Left ventricle myocardium inferior (tissue), 1 donor: ENCODE data around the gene OR8D2. TPM values are rescaled to one million over a fixed set of nuclear protein-coding genes. Genes with fewer than 3 reads are reported as not detected.

Source experiments
- DNase-seq: peaks from one replicate; pipeline ENCODE4 v3.0.0-alpha.2; 2020
- H3K27ac ChIP-seq: fragments of 200-600 bp; replicated peaks from 2 replicates; pipeline ENCODE4 v1.8.0; 2021
- H3K27me3 ChIP-seq: fragments of 200-600 bp; 2 replicates; pipeline ENCODE4 v1.8.0; 2021; ENCODE audit warnings: low read depth
- H3K36me3 ChIP-seq: fragments of 200-600 bp; 2 replicates; pipeline ENCODE4 v1.8.0; 2021
- H3K4me1 ChIP-seq: fragments of 200-600 bp; 2 replicates; pipeline ENCODE4 v1.8.0; 2021
- H3K4me3 ChIP-seq: fragments of 200-600 bp; 2 replicates; pipeline ENCODE4 v1.8.0; 2021; ENCODE audit warnings: mild to moderate bottlenecking, moderate library complexity
- H3K9me3 ChIP-seq: fragments of 200-600 bp; replicated peaks from 2 replicates; pipeline ENCODE4 v1.8.0; 2021
- intact Hi-C: fragments of 100-400 bp; cut with micrococcal nuclease; formaldehyde crosslinking; loops from one replicate; pipeline ENCODE4 v1.11.0; 2022
- total RNA-seq: library from RNA; stranded (reverse); fragmentation: NEBNext Ultra II Directional; extraction: Animal tissue kit (Norgen Biotek cat#: 25700); gene quantifications from one replicate; pipeline ENCODE4 v1.2.1, GENCODE V29; 2021
- TF ChIP-seq, protein P1 (sequence below): fragments of 200-600 bp; IDR thresholded peaks from 2 replicates; pipeline ENCODE4 v1.8.0; 2021; ENCODE audit warnings: antibody characterized with exemption, mild to moderate bottlenecking, borderline replicate concordance
- donor health status: DM: no; HTN: yes; CAD: no; lungs with severe emphysema.

OR8D2 gene
- total RNA-seq, 1 donor from 2014 or later, result not detected

DNA sequence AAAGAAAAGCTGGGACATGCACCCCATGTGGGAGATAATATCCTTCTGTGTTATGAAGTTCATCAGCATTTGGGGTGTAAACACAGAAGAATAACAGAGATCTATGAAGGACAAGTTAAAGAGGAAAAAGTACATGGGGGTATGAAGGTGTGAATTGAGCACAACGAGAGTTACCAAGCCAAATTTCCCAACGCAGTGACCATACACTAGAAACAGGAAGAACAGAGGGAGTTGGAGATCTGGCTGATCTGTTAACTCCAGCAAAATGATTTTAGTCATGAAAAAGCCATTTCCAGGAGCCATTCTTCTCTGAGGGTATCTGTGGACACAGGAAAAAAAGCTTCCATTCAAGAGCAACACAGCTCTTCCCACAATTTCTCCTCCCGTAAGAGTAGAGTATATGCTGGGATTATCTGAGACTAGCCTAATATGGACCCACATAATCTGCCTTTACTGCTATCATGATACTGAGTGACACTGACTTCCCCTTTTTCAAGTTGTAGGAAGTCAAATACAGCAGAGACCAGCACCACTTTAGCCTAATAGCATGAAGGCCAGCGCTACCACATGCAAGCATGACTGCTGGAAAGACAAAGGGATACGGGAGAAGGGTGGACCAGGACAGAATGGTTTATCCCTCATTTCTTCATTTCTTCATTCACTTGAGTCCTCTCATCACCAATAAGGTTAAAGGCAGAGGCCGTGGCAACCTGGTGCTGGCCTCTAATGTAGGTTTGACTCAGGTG lies 19.6 kb upstream of the OR8D2 start:
- DNase-seq, result no peak
- Histone ChIP-seq H3K36me3 (no peaks in the 10 kb centered on the region), H3K4me3 (no peak overlapping the region), H3K4me1 (no peaks in the 10 kb centered on the region), H3K27ac (no peak overlapping the region), H3K9me3 (peaks cover 4% of the 10 kb centered on the region), H3K27me3 (no peaks in the 10 kb centered on the region)
- intact Hi-C loops, result no loop called here
- TF ChIP-seq, protein P1, sequence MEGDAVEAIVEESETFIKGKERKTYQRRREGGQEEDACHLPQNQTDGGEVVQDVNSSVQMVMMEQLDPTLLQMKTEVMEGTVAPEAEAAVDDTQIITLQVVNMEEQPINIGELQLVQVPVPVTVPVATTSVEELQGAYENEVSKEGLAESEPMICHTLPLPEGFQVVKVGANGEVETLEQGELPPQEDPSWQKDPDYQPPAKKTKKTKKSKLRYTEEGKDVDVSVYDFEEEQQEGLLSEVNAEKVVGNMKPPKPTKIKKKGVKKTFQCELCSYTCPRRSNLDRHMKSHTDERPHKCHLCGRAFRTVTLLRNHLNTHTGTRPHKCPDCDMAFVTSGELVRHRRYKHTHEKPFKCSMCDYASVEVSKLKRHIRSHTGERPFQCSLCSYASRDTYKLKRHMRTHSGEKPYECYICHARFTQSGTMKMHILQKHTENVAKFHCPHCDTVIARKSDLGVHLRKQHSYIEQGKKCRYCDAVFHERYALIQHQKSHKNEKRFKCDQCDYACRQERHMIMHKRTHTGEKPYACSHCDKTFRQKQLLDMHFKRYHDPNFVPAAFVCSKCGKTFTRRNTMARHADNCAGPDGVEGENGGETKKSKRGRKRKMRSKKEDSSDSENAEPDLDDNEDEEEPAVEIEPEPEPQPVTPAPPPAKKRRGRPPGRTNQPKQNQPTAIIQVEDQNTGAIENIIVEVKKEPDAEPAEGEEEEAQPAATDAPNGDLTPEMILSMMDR, result no peak

DNA sequence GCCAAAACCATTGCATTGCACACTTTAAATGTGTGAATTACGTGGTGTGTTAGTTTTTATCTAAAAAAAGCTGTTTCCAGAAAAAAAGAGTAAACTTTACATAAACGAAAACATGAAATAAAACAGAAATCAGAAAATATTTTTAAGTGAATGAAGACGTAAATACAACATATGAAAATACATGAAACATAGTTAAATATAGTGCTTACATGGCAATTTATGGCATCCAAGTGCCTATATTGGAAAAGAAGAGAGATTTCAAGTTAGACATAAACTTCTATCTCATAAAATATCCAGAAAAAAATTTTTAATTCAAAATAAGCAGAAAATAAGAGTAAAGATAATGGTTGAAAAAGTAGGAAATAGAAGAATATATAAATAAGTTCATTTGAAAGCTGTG lies 11.9 kb upstream of the OR8D2 start:
- TF ChIP-seq, protein P1, result no peak
- intact Hi-C loops, result no loop called here

DNA sequence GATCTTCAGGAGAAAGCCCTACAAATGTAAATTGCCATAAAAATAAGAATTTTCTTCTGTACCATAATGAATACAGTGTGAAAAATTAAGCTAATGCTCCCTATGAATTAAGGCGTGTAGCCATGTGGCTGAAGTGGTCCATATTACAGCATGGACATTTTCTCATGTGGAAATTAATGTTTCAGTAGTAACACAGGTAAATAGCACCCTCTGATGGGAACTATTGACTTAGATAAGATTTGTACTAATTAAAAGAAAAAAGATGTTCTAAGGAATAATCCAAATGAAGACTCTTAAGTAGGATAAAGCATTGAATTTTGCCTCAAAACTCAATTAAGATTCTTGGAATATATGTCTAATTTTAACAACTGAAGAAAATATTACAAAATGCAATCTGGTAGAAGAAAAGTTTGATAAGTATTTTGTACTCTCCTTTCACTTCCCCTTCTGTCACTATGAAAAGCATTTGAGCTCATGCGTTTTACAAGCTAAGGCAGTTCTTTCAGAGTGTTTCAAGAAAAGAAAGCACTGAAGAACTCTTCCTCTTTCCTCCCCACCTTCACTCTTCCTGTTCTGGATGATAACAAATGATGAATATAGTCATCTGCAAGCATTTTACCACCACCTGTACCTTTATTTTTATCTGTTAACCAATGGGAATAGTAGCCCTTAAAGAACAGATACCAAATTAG lies 9.9 kb upstream of the OR8D2 start:
- Histone ChIP-seq H3K27ac (no peak overlapping the region), H3K4me1 (no peaks in the 10 kb centered on the region), H3K36me3 (no peaks in the 10 kb centered on the region), H3K9me3 (no peaks in the 10 kb centered on the region), H3K4me3 (no peak overlapping the region), H3K27me3 (peaks cover 3% of the 10 kb centered on the region)
- TF ChIP-seq, protein P1, result no peak
- intact Hi-C loops, result no loop called here
- DNase-seq, result no peak

More for the DNA sequence above, 11.9 kb upstream of the OR8D2 start:
- DNase-seq, result no peak
- Histone ChIP-seq H3K4me3 (no peak overlapping the region), H3K27ac (no peak overlapping the region), H3K27me3 (peaks cover 3% of the 10 kb centered on the region), H3K9me3 (peaks cover 4% of the 10 kb centered on the region), H3K4me1 (no peaks in the 10 kb centered on the region), H3K36me3 (no peaks in the 10 kb centered on the region)

DNA sequence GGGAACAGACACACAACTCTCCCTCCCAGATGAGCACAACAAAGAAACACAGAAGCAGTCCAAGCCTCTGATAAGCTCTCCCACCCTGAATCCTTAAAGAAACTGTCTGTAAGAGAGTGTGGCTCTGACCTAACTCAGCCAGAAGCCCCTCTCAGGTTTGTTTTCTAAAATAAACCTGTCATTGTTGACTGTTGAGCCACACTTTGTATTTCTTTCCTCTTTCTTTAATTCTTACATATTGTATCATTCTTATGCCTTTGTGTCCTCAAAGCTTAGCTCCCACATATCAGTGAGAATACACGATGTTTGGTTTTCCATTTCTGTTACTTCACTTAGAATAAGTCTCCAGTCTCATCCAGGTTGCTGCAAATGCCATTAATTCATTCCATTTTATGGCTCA lies 7.8 kb upstream of the OR8D2 start:
- no peak overlapping the region for H3K27ac ChIP-seq
- DNase-seq, result no peak
- TF ChIP-seq, protein P1, result no peak
- intact Hi-C loops, result no loop called here
- no peak overlapping the region for H3K4me3 ChIP-seq
- no peaks in the 10 kb centered on the region for H3K9me3 ChIP-seq
- H3K36me3 ChIP-seq, result no peaks in the 10 kb centered on the region
- H3K4me1 ChIP-seq, result no peaks in the 10 kb centered on the region
- peaks cover under 1% of the 10 kb centered on the region for H3K27me3 ChIP-seq

DNA sequence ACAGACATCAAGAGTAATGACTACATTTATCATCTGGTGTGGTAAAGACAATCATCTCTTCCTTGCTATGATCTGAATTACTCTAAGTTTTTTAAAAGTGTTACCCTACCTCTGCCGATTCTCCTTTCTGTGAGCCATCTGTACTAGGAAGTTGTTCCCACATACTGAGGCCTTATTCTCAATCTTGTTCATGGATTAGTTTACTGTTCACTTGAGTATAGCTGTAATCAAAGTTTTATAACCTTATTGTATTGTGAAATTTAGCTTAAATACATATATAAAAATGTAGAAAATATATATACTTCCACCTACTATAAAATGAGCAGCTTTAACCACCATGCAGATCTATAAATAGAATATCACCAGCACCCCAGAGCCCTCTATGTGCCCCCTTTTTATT lies 2.4 kb upstream of the OR8D2 start:
- Histone ChIP-seq H3K9me3 (no peaks in the 10 kb centered on the region), H3K36me3 (no peaks in the 10 kb centered on the region), H3K27me3 (peaks cover 16% of the 10 kb centered on the region), H3K4me1 (no peaks in the 10 kb centered on the region), H3K4me3 (no peak overlapping the region), H3K27ac (no peak overlapping the region)
- intact Hi-C loops, result no loop called here
- no peak for DNase-seq
- TF ChIP-seq, protein P1, result no peak
